Measurements from ENCODE around the gene ZWILCH. TPM values are rescaled to one million over a fixed set of nuclear protein-coding genes. Genes with fewer than 3 reads are reported as not detected.

ZWILCH gene
- total RNA-seq, 2 donors from 2014 or later = 6.1 to 11.4 TPM

GRCh38 chr15:66514586-66514985 is 9.5 kb downstream of the ZWILCH start:
- Histone ChIP-seq H3K27ac (no peak overlapping the region), H3K27me3 (replicated peaks; ENCODE audit: insufficient read depth) (no peaks in the 10 kb centered on the region), H3K4me1 (replicated peaks) (no peaks in the 10 kb centered on the region), H3K9me3 (no peaks in the 10 kb centered on the region), H3K36me3 (no peaks in the 10 kb centered on the region), H3K4me3 (no peak overlapping the region)
- DNase-seq (ENCODE audit: low spot score) = no peak
- WGBS = 88% methylated on average over 3 of the region's 3 CpGs
- TF ChIP-seq POLR2A (IDR thresholded peaks at IDR 0.05) (no peak), POLR2AphosphoS5 (IDR thresholded peaks at IDR 0.05) (no peak)
- TF ChIP-seq, protein P1, sequence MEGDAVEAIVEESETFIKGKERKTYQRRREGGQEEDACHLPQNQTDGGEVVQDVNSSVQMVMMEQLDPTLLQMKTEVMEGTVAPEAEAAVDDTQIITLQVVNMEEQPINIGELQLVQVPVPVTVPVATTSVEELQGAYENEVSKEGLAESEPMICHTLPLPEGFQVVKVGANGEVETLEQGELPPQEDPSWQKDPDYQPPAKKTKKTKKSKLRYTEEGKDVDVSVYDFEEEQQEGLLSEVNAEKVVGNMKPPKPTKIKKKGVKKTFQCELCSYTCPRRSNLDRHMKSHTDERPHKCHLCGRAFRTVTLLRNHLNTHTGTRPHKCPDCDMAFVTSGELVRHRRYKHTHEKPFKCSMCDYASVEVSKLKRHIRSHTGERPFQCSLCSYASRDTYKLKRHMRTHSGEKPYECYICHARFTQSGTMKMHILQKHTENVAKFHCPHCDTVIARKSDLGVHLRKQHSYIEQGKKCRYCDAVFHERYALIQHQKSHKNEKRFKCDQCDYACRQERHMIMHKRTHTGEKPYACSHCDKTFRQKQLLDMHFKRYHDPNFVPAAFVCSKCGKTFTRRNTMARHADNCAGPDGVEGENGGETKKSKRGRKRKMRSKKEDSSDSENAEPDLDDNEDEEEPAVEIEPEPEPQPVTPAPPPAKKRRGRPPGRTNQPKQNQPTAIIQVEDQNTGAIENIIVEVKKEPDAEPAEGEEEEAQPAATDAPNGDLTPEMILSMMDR (IDR thresholded peaks at IDR 0.05) = no peak
- intact Hi-C loops (cut with DNase I) = no loop called here

DNA sequence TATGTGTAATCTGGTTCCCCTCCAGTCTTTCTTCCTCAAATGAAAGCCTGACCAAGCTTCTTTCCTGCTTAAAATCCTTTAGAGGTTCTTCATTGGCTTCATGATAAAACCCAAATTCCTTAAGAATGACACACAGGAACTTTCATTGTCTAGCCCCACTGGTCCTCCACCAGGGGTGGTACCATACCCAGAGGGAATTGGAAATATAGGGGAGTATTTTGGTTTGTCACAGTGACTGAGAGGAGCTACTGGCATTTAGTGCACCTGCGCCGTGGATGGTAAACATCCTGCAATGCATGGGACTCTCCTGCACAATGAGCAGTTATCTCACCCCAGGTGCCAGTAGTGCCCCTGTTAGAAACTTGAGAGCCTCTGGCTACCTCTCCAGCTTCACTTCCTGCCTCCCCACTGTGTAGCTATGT is 10.8 kb downstream of the ZWILCH start:
- no peak for DNase-seq (ENCODE audit: low spot score)
- Histone ChIP-seq H3K27me3 (replicated peaks; ENCODE audit: insufficient read depth) (no peaks in the 10 kb centered on the region), H3K9me3 (no peaks in the 10 kb centered on the region), H3K27ac (no peak overlapping the region), H3K36me3 (no peaks in the 10 kb centered on the region), H3K4me3 (no peak overlapping the region), H3K4me1 (replicated peaks) (no peaks in the 10 kb centered on the region)
- intact Hi-C loops (cut with DNase I) = no loop called here
- 97% methylated on average over 2 of the region's 2 CpGs for WGBS
- TF ChIP-seq, protein P1 (IDR thresholded peaks at IDR 0.05) = no peak
- TF ChIP-seq POLR2A (IDR thresholded peaks at IDR 0.05) = no peak
- TF ChIP-seq POLR2AphosphoS5 (IDR thresholded peaks at IDR 0.05) = no peak

DNA sequence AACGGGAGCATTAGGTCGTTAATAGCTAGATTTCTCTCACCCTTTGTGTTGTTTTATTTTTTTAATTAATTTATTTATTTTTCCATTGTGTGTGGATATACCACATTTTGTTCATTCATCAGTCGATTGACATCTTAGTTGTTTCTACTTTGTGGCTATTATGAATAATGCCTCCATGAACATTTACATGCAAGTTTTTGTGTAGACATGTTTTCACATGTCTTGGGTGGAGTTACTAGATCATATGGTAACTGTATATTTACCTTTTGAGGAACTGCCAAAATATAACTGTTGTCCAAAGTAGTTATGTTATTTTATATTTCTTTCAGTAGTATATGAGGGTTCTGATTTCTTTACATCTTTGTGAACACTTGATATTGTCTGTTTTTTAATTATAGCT is 18.8 kb downstream of the ZWILCH start:
- Histone ChIP-seq H3K9me3 (no peaks in the 10 kb centered on the region), H3K36me3 (no peaks in the 10 kb centered on the region), H3K4me1 (replicated peaks) (no peaks in the 10 kb centered on the region), H3K4me3 (no peak overlapping the region), H3K27ac (no peak overlapping the region), H3K27me3 (replicated peaks; ENCODE audit: insufficient read depth) (no peaks in the 10 kb centered on the region)
- TF ChIP-seq, protein P1 (IDR thresholded peaks at IDR 0.05) = no peak
- TF ChIP-seq POLR2AphosphoS5 (IDR thresholded peaks at IDR 0.05) (no peak), POLR2A (IDR thresholded peaks at IDR 0.05) (no peak)
- 89% methylated on average over 3 of the region's 3 CpGs for WGBS
- DNase-seq (ENCODE audit: low spot score) = no peak
- intact Hi-C loops (cut with DNase I) = no loop called here

- H3K4me1 ChIP-seq (replicated peaks) = no peaks in the 10 kb centered on the region
- no peak overlapping the region for H3K27ac ChIP-seq
- 71% methylated on average over 4 of the region's 4 CpGs for WGBS
- no peaks in the 10 kb centered on the region for H3K27me3 ChIP-seq (replicated peaks; ENCODE audit: insufficient read depth)
- H3K4me3 ChIP-seq = no peak overlapping the region
- no peaks in the 10 kb centered on the region for H3K9me3 ChIP-seq
- no peak for DNase-seq (ENCODE audit: low spot score)
- H3K36me3 ChIP-seq = no peaks in the 10 kb centered on the region
- TF ChIP-seq, protein P1 (IDR thresholded peaks at IDR 0.05) = no peak
- no peak for TF ChIP-seq POLR2A (IDR thresholded peaks at IDR 0.05)
- no peak for TF ChIP-seq POLR2AphosphoS5 (IDR thresholded peaks at IDR 0.05)
- intact Hi-C loops (cut with DNase I) = no loop called here
These were observed 19.7 kb downstream of the ZWILCH start for GRCh38 chr15:66524838-66525237.

GRCh38 chr15:66535056-66535455 is 29.9 kb downstream of the ZWILCH start:
- Histone ChIP-seq H3K4me3 (no peak overlapping the region), H3K36me3 (no peaks in the 10 kb centered on the region), H3K9me3 (no peaks in the 10 kb centered on the region)

More at GRCh38 chr15:66535056-66535455, 29.9 kb downstream of the ZWILCH start:
- intact Hi-C loops (cut with DNase I) = no loop called here
- no peak overlapping the region for H3K27ac ChIP-seq
- TF ChIP-seq POLR2AphosphoS5 (IDR thresholded peaks at IDR 0.05) (no peak), POLR2A (IDR thresholded peaks at IDR 0.05) (no peak)
- TF ChIP-seq, protein P1 (IDR thresholded peaks at IDR 0.05) = no peak
- H3K4me1 ChIP-seq (replicated peaks) = no peaks in the 10 kb centered on the region
- H3K27me3 ChIP-seq (replicated peaks; ENCODE audit: insufficient read depth) = no peaks in the 10 kb centered on the region
- DNase-seq (ENCODE audit: low spot score) = no peak
- WGBS = 98% methylated on average over 9 of the region's 9 CpGs

Measured in prostate gland (tissue), 2 donors.